ENCODE measurements around the gene SCUBE3. TPM values are rescaled to one million over a fixed set of nuclear protein-coding genes. Genes with fewer than 3 reads are reported as not detected.

SCUBE3 gene
- total and polyA plus RNA-seq, 2 of the 13 experiments (the other 11 are each of a cell fraction or from before 2014, with no cell fraction given) = not detected

DNA sequence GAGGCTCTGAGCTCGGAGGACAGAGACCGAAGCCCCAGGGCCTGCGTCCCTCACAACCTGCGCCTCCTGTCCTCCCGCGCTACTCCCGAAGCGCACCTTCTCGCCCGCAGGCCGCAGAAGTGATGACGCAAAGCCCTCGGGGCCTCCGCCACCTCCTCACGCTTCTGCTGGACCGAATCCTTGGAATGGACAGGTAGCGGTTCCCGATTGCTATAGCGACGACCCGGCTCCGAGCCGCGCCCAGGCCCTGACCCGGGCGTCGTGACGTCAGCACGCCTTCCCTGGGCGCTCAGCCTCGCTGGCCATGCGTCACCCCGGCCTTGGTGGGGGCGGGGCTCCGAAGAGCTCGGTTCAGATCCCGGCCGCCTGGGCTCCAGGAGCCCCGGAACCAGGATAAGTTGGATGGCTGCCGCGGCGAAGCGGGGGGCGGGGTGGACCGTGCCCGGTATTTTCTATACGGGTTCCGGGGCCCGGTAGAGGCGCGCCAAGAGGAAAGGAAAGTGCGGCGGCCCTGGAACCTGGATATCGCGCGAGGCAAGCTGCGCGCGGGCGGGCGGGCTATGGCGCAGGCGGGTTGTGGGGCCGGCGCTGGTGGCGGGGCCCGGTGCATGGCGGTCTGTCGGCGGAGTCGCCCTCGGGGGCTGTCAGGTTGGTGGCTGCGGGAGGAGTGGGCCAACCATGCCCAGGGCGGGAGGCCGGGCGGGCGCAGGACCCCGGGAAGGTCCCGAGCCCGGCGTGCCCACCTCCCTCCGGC is 45.6 kb downstream of the SCUBE3 start, which contains the start of gene ZNF76 (continued):
- TF ChIP-seq, protein P1, sequence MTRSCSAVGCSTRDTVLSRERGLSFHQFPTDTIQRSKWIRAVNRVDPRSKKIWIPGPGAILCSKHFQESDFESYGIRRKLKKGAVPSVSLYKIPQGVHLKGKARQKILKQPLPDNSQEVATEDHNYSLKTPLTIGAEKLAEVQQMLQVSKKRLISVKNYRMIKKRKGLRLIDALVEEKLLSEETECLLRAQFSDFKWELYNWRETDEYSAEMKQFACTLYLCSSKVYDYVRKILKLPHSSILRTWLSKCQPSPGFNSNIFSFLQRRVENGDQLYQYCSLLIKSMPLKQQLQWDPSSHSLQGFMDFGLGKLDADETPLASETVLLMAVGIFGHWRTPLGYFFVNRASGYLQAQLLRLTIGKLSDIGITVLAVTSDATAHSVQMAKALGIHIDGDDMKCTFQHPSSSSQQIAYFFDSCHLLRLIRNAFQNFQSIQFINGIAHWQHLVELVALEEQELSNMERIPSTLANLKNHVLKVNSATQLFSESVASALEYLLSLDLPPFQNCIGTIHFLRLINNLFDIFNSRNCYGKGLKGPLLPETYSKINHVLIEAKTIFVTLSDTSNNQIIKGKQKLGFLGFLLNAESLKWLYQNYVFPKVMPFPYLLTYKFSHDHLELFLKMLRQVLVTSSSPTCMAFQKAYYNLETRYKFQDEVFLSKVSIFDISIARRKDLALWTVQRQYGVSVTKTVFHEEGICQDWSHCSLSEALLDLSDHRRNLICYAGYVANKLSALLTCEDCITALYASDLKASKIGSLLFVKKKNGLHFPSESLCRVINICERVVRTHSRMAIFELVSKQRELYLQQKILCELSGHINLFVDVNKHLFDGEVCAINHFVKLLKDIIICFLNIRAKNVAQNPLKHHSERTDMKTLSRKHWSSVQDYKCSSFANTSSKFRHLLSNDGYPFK (CRISPR knock-in tag; IDR thresholded peaks at IDR 0.05; ENCODE audit: borderline replicate concordance) = peak; percentile 93
- peak; percentile 81; the same call in 1 of the 2 replicates for TF ChIP-seq FOXJ3 (CRISPR knock-in tag; IDR thresholded peaks at IDR 0.05; ENCODE audit: borderline replicate concordance)
- TF ChIP-seq ZNF205 (CRISPR knock-in tag; IDR thresholded peaks at IDR 0.05) = peak; percentile 91
- TF ChIP-seq RARG (CRISPR knock-in tag; IDR thresholded peaks at IDR 0.05; ENCODE audit: low read depth) = 0 out of 2 replicates have a peak, but pooled peaks have one; percentile 63
- TF ChIP-seq ZNF614 (CRISPR knock-in tag; IDR thresholded peaks at IDR 0.05; ENCODE audit: borderline replicate concordance) = peak; percentile 98
- 0 out of 2 replicates have a peak, but pooled peaks have one; percentile 44 for TF ChIP-seq GPN1 (CRISPR knock-in tag; IDR thresholded peaks at IDR 0.05; ENCODE audit: borderline replicate concordance)
- TF ChIP-seq ISL2 (CRISPR knock-in tag; IDR thresholded peaks at IDR 0.05) = peak; percentile 92
- TF ChIP-seq, protein P2, sequence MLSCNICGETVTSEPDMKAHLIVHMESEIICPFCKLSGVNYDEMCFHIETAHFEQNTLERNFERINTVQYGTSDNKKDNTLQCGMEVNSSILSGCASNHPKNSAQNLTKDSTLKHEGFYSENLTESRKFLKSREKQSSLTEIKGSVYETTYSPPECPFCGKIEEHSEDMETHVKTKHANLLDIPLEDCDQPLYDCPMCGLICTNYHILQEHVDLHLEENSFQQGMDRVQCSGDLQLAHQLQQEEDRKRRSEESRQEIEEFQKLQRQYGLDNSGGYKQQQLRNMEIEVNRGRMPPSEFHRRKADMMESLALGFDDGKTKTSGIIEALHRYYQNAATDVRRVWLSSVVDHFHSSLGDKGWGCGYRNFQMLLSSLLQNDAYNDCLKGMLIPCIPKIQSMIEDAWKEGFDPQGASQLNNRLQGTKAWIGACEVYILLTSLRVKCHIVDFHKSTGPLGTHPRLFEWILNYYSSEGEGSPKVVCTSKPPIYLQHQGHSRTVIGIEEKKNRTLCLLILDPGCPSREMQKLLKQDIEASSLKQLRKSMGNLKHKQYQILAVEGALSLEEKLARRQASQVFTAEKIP (CRISPR knock-in tag; IDR thresholded peaks at IDR 0.05; ENCODE audit: borderline replicate concordance) = no peak
- TF ChIP-seq, protein P3, sequence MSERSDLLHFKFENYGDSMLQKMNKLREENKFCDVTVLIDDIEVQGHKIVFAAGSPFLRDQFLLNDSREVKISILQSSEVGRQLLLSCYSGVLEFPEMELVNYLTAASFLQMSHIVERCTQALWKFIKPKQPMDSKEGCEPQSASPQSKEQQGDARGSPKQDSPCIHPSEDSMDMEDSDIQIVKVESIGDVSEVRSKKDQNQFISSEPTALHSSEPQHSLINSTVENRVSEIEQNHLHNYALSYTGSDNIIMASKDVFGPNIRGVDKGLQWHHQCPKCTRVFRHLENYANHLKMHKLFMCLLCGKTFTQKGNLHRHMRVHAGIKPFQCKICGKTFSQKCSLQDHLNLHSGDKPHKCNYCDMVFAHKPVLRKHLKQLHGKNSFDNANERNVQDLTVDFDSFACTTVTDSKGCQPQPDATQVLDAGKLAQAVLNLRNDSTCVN (CRISPR knock-in tag; IDR thresholded peaks at IDR 0.05; ENCODE audit: borderline replicate concordance) = peak; percentile 82; the same call in 1 of the 2 replicates
- 0 out of 2 replicates have a peak, but pooled peaks have one; percentile 51 for TF ChIP-seq SIN3B (IDR thresholded peaks at IDR 0.05; ENCODE audit: low read length)
- TF ChIP-seq, protein P4, sequence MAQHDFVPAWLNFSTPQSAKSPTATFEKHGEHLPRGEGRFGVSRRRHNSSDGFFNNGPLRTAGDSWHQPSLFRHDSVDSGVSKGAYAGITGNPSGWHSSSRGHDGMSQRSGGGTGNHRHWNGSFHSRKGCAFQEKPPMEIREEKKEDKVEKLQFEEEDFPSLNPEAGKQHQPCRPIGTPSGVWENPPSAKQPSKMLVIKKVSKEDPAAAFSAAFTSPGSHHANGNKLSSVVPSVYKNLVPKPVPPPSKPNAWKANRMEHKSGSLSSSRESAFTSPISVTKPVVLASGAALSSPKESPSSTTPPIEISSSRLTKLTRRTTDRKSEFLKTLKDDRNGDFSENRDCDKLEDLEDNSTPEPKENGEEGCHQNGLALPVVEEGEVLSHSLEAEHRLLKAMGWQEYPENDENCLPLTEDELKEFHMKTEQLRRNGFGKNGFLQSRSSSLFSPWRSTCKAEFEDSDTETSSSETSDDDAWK (CRISPR knock-in tag; IDR thresholded peaks at IDR 0.05) = no peak
- TF ChIP-seq ESRRA (CRISPR knock-in tag; IDR thresholded peaks at IDR 0.05; ENCODE audit: low read depth) = no peak
- peak; percentile 43 for TF ChIP-seq CEBPG (CRISPR knock-in tag; IDR thresholded peaks at IDR 0.05)
- TF ChIP-seq, protein P5, sequence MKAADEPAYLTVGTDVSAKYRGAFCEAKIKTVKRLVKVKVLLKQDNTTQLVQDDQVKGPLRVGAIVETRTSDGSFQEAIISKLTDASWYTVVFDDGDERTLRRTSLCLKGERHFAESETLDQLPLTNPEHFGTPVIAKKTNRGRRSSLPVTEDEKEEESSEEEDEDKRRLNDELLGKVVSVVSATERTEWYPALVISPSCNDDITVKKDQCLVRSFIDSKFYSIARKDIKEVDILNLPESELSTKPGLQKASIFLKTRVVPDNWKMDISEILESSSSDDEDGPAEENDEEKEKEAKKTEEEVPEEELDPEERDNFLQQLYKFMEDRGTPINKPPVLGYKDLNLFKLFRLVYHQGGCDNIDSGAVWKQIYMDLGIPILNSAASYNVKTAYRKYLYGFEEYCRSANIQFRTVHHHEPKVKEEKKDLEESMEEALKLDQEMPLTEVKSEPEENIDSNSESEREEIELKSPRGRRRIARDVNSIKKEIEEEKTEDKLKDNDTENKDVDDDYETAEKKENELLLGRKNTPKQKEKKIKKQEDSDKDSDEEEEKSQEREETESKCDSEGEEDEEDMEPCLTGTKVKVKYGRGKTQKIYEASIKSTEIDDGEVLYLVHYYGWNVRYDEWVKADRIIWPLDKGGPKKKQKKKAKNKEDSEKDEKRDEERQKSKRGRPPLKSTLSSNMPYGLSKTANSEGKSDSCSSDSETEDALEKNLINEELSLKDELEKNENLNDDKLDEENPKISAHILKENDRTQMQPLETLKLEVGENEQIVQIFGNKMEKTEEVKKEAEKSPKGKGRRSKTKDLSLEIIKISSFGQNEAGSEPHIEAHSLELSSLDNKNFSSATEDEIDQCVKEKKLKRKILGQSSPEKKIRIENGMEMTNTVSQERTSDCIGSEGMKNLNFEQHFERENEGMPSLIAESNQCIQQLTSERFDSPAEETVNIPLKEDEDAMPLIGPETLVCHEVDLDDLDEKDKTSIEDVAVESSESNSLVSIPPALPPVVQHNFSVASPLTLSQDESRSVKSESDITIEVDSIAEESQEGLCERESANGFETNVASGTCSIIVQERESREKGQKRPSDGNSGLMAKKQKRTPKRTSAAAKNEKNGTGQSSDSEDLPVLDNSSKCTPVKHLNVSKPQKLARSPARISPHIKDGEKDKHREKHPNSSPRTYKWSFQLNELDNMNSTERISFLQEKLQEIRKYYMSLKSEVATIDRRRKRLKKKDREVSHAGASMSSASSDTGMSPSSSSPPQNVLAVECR (CRISPR knock-in tag; IDR thresholded peaks at IDR 0.05; ENCODE audit: borderline replicate concordance) = peak; percentile 99
- no peak for TF ChIP-seq FOXK2 (IDR thresholded peaks at IDR 0.05)
- TF ChIP-seq ZNF451 (CRISPR knock-in tag; IDR thresholded peaks at IDR 0.05) = peak; percentile 67
- TF ChIP-seq ZNF510 (CRISPR knock-in tag; IDR thresholded peaks at IDR 0.05; ENCODE audit: low read depth) = no peak
- no peak for TF ChIP-seq NFATC3 (CRISPR knock-in tag; IDR thresholded peaks at IDR 0.05)
